Measurements from ENCODE around the gene TRAF2.
"Not testable (repeated sequence)": the region's sequence is repeated elsewhere in the genome, so short reads cannot be mapped to it uniquely, and the experiment has no call there.

Gene TRAF2

GRCh38 chr9:136843801-136844740 lies 42.2 kb upstream of the TRAF2 start:
- H3K9me3 ChIP-seq (replicated peaks; ENCODE audit: insufficient read depth, low read length); H2AFZ ChIP-seq (ENCODE audit: low read length); DNase-seq; H3K36me3 ChIP-seq (replicated peaks; ENCODE audit: insufficient read depth, low read length); H3K27me3 ChIP-seq (replicated peaks; ENCODE audit: insufficient read depth, low read length); H3K9ac ChIP-seq (ENCODE audit: low read length); H3K4me1 ChIP-seq (ENCODE audit: low read length); H3K27ac ChIP-seq (ENCODE audit: low read length); H3K9me2 ChIP-seq (replicated peaks; ENCODE audit: insufficient read depth, low read length); H3K79me2 ChIP-seq (ENCODE audit: low read length); H4K20me1 ChIP-seq (ENCODE audit: insufficient read depth, low read length): not testable (repeated sequence)
- peak; percentile 47 for TF ChIP-seq CTCF (IDR thresholded peaks at IDR 0.05; ENCODE audit: low read length)
- Histone ChIP-seq H3K4me3 (ENCODE audit: low read length) (peak overlapping the region; percentile 42), H3K4me2 (ENCODE audit: low read depth, low read length) (peak overlapping the region; percentile 93), H3F3A (ENCODE audit: insufficient read depth, low read length) (peaks cover 20% of the 10 kb centered on the region)

- Histone ChIP-seq H3K27me3 (replicated peaks; ENCODE audit: insufficient read depth, low read length) (no peaks in the 10 kb centered on the region), H3K4me1 (ENCODE audit: low read length) (peaks cover 9% of the 10 kb centered on the region; the same call in 1 of the 2 replicates), H3K27ac (ENCODE audit: low read length) (no peak overlapping the region), H3K9me3 (replicated peaks; ENCODE audit: insufficient read depth, low read length) (no peaks in the 10 kb centered on the region), H3K4me2 (ENCODE audit: low read depth, low read length) (no peak overlapping the region), H4K20me1 (ENCODE audit: insufficient read depth, low read length) (no peaks in the 10 kb centered on the region), H3K4me3 (ENCODE audit: low read length) (no peak overlapping the region), H3K9ac (ENCODE audit: low read length) (no peak overlapping the region), H3K36me3 (replicated peaks; ENCODE audit: insufficient read depth, low read length) (no peaks in the 10 kb centered on the region), H3K79me2 (ENCODE audit: low read length) (peaks cover 12% of the 10 kb centered on the region; the same call in 1 of the 2 replicates), H2AFZ (ENCODE audit: low read length) (no peak overlapping the region), H3F3A (ENCODE audit: insufficient read depth, low read length) (peaks cover 20% of the 10 kb centered on the region), H3K9me2 (replicated peaks; ENCODE audit: insufficient read depth, low read length) (no peaks in the 10 kb centered on the region)
- TF ChIP-seq CTCF (IDR thresholded peaks at IDR 0.05; ENCODE audit: low read length) (no peak), EZH2 (optimal IDR thresholded peaks at IDR 0.05; ENCODE audit: low read depth, low read length) (no peak), EZH2phosphoT487 (IDR thresholded peaks at IDR 0.05; ENCODE audit: low read length) (no peak)
- DNase-seq, result no peak
Observed at GRCh38 chr9:136844761-136845464, 41.4 kb upstream of the TRAF2 start.

GRCh38 chr9:136845465-136846260 lies 40.7 kb upstream of the TRAF2 start:
- H3F3A ChIP-seq (ENCODE audit: insufficient read depth, low read length), result peaks cover 20% of the 10 kb centered on the region
- TF ChIP-seq EZH2 (optimal IDR thresholded peaks at IDR 0.05; ENCODE audit: low read depth, low read length) (no peak), CTCF (IDR thresholded peaks at IDR 0.05; ENCODE audit: low read length) (no peak), EZH2phosphoT487 (IDR thresholded peaks at IDR 0.05; ENCODE audit: low read length) (no peak)
- no peak overlapping the region for H3K27ac ChIP-seq (ENCODE audit: low read length)
- H3K9me3 ChIP-seq (replicated peaks; ENCODE audit: insufficient read depth, low read length), result no peaks in the 10 kb centered on the region
- peaks cover 17% of the 10 kb centered on the region; the same call in 1 of the 2 replicates for H3K79me2 ChIP-seq (ENCODE audit: low read length)
- H3K27me3 ChIP-seq (replicated peaks; ENCODE audit: insufficient read depth, low read length), result no peaks in the 10 kb centered on the region
- no peak overlapping the region for H3K9ac ChIP-seq (ENCODE audit: low read length)
- no peak for DNase-seq
- peaks cover 13% of the 10 kb centered on the region; the same call in 1 of the 2 replicates for H3K4me1 ChIP-seq (ENCODE audit: low read length)
- H2AFZ ChIP-seq (ENCODE audit: low read length), result no peak overlapping the region
- H3K4me2 ChIP-seq (ENCODE audit: low read depth, low read length), result no peak overlapping the region
- H3K9me2 ChIP-seq (replicated peaks; ENCODE audit: insufficient read depth, low read length), result no peaks in the 10 kb centered on the region
- H3K36me3 ChIP-seq (replicated peaks; ENCODE audit: insufficient read depth, low read length), result no peaks in the 10 kb centered on the region
- H3K4me3 ChIP-seq (ENCODE audit: low read length), result no peak overlapping the region
- H4K20me1 ChIP-seq (ENCODE audit: insufficient read depth, low read length), result no peaks in the 10 kb centered on the region

Measured in MM.1S (cell line).